GM12872 (cell line): Measurements from ENCODE around the gene ZBED2.

Experiments used
- CTCF ChIP-seq: IDR thresholded peaks from 3 replicates; pipeline ENCODE4 v1.5.1; 2011; ENCODE audit warnings: low read depth, mild to moderate bottlenecking, low read length, moderate library complexity; ENCODE audit not compliant: insufficient read depth

ZBED2 gene

DNA sequence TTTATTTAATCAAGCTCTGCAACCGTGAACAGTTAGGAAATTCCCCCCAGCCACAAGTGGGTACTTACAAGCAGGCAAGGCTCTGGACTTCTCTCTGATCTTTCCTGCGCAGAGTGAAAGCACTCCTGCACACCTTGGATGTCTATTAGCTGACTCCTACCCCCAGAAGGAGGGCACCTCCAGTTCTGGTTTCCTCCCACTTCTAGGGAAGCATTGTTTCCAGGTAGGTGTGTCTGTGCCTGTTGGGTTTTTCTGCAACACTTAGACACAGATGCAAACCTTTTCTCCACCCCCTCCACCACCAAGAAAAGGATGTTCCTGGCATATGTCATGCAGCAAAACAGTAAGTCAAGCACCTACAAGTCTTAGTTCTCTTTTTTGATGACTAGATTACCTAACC is at the start of gene ZBED2:
TSS of gene ZBED2 (minus strand) at position 115 of the 400 bp plus-strand sequence. CDS start 1,145 bp downstream, outside the sequence.
- TF ChIP-seq CTCF, result no peak

DNA sequence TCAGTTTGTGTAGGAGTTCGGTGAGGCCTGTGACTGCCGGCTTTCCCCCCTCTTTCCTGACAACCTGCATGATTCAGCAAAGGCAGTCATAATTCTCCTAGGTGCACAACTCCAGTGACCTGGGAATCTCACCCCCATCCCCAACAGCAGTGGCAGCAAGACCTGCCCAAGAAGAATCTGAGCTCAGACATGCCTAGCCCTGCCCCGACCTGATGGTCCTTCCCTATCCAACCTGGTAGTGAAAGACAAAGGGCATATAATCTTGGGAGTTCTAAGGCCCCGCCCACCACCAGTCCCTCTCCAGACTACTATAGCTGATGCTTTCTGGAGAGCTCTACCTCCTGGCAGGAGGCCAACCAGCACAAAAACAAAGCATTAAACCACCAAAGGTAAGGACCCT is 44.2 kb upstream of the ZBED2 start:
- no peak for TF ChIP-seq CTCF

GRCh38 chr3:111636366-111636885 is 41.3 kb upstream of the ZBED2 start:
- no peak for TF ChIP-seq CTCF

GRCh38 chr3:111635403-111635802 is 40.3 kb upstream of the ZBED2 start:
- TF ChIP-seq CTCF, result no peak

- TF ChIP-seq CTCF, result no peak
Observed at GRCh38 chr3:111627092-111627491, 31.9 kb upstream of the ZBED2 start.

- TF ChIP-seq CTCF, result peak; percentile 62
Observed at GRCh38 chr3:111621535-111621934, 26.4 kb upstream of the ZBED2 start.

DNA sequence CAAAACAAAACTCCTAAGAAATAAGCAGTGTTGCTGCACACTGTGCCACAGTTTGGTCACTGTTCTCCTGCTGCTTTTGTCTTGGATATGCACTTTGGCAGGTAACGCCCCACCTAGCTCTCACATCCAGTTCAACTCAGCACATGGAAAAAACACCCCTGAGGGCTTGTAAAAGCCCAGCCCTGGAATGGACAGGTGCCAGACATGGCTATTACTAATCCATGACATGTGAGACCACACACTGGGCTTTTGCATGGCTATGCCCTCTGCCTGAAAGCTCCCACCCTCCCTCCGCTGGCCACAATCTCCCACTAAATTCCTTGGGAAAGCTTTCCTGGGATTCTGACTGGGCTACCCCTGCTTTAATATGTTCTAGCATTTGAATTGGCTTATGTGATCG is 24.7 kb upstream of the ZBED2 start:
- no peak for TF ChIP-seq CTCF
